Hepatocyte (in vitro differentiated cells): ENCODE data around the gene LUZP2. TPM values are rescaled to one million over a fixed set of nuclear protein-coding genes. Genes with fewer than 3 reads are reported as not detected.

Source experiments
- DNase-seq: peaks from one replicate; pipeline ENCODE4 v3.0.0-alpha.2; 2016; ENCODE audit warnings: low spot score
- H2AFZ ChIP-seq: fragments of 200-600 bp; sonication (generic); 2 replicates; pipeline ENCODE4 v1.6.0; 2016; ENCODE audit warnings: antibody characterized with exemption, mild to moderate bottlenecking
- H3K27ac ChIP-seq: fragments of 200-600 bp; sonication (generic); 2 replicates; pipeline ENCODE4 v1.5.1; 2016; ENCODE audit warnings: mild to moderate bottlenecking
- H3K27me3 ChIP-seq: fragments of 200-600 bp; sonication (generic); 2 replicates; pipeline ENCODE4 v1.6.1; 2016
- H3K36me3 ChIP-seq: fragments of 200-600 bp; sonication (generic); replicated peaks from 2 replicates; pipeline ENCODE4 v1.5.1; 2016; ENCODE audit warnings: low read depth; ENCODE audit not compliant: insufficient read depth
- H3K4me1 ChIP-seq: fragments of 200-600 bp; sonication (generic); 2 replicates; pipeline ENCODE4 v1.5.1; 2016; ENCODE audit warnings: mild to moderate bottlenecking, moderate library complexity; ENCODE audit not compliant: insufficient read depth
- H3K4me2 ChIP-seq: fragments of 200-600 bp; sonication (generic); 2 replicates; pipeline ENCODE4 v1.6.0; 2016
- H3K4me3 ChIP-seq: fragments of 200-600 bp; sonication (generic); 2 replicates; pipeline ENCODE4 v1.5.1; 2016; ENCODE audit warnings: mild to moderate bottlenecking
- H3K79me2 ChIP-seq: fragments of 200-600 bp; sonication (generic); 2 replicates; pipeline ENCODE4 v1.6.0; 2017; ENCODE audit warnings: mild to moderate bottlenecking
- H3K9me2 ChIP-seq: fragments of 200-600 bp; sonication (generic); replicated peaks from 2 replicates; pipeline ENCODE4 v1.6.0; 2017; ENCODE audit warnings: mild to moderate bottlenecking; ENCODE audit not compliant: insufficient read depth
- H3K9me3 ChIP-seq: fragments of 200-600 bp; sonication (generic); 2 replicates; pipeline ENCODE4 v1.5.1; 2016; ENCODE audit warnings: low read depth, mild to moderate bottlenecking
- H4K20me1 ChIP-seq: fragments of 200-600 bp; sonication (generic); 2 replicates; pipeline ENCODE4 v1.6.0; 2016; ENCODE audit warnings: mild to moderate bottlenecking; ENCODE audit not compliant: insufficient read depth, poor library complexity, severe bottlenecking
- EZH2 ChIP-seq: fragments of 200-600 bp; sonication (generic); IDR thresholded peaks from 2 replicates; pipeline ENCODE4 v1.6.1; 2016; ENCODE audit warnings: antibody characterized with exemption, mild to moderate bottlenecking, borderline replicate concordance
- EZH2phosphoT487 ChIP-seq: fragments of 200-600 bp; sonication (generic); IDR thresholded peaks from one replicate; pipeline ENCODE4 v1.6.1; 2018; ENCODE audit warnings: antibody characterized with exemption, mild to moderate bottlenecking, low read depth, moderate library complexity; ENCODE audit not compliant: unreplicated experiment, severe bottlenecking
- WGBS: methylation state at CpG from one replicate; pipeline ENCODE4 v1.1.6; 2016; ENCODE audit warnings: low lambda C conversion rate; ENCODE audit errors: missing lambda C conversion rate; 5-methylcytosine and 5-hydroxymethylcytosine counted together
- polyA plus RNA-seq: library from polyadenylated mRNA; unstranded; fragments of >200 nt; fragmentation: Nextera tagmentation; extraction: Ambion mirVana; gene quantifications from 2 replicates; pipeline ENCODE4 v1.2.1, GENCODE V29; 2016
- total RNA-seq: library from RNA; depleted of rRNA; stranded (reverse); fragments of >200 nt; gene quantifications from 2 replicates; pipeline ENCODE4 v1.2.3, GENCODE V29; 2014
- TF ChIP-seq, protein P1 (sequence below): fragments of 200-600 bp; sonication (generic); IDR thresholded peaks from 2 replicates; pipeline ENCODE4 v1.5.1; 2016; ENCODE audit warnings: antibody characterized with exemption, mild to moderate bottlenecking; ENCODE audit not compliant: poor library complexity

Gene LUZP2
- total and polyA plus RNA-seq, 2 experiments from 2014 or later: 2.2 to 7.9 TPM

DNA sequence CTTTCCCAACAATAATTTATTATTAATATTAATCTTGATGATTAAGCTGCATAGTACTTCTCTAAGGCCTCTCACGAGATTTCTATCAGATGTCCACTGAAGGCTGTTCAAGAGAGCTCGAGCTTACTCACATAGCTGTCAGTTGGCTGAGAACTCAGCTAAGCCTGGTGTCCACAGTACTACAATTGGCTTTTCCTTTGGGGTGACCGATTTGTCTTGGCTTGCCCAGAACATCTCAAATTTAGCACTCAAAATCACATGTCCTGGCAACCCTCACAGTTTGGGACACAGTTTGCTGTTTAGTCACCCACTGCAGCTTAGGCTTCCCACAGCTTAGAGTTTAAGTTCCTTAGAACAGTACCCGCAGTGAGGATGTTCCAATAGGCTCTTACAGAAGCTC lies 96.5 kb downstream of the LUZP2 start:
- Histone ChIP-seq H3K4me3 (no peak overlapping the region), H3K4me1 (no peaks in the 10 kb centered on the region), H3K79me2 (no peaks in the 10 kb centered on the region), H3K27me3 (no peaks in the 10 kb centered on the region), H2AFZ (no peak overlapping the region), H4K20me1 (no peaks in the 10 kb centered on the region), H3K36me3 (no peaks in the 10 kb centered on the region), H3K9me2 (no peaks in the 10 kb centered on the region), H3K4me2 (no peak overlapping the region), H3K9me3 (no peaks in the 10 kb centered on the region), H3K27ac (no peak overlapping the region)
- WGBS: 95% methylated on average over 4 of the region's 4 CpGs
- TF ChIP-seq, protein P1, sequence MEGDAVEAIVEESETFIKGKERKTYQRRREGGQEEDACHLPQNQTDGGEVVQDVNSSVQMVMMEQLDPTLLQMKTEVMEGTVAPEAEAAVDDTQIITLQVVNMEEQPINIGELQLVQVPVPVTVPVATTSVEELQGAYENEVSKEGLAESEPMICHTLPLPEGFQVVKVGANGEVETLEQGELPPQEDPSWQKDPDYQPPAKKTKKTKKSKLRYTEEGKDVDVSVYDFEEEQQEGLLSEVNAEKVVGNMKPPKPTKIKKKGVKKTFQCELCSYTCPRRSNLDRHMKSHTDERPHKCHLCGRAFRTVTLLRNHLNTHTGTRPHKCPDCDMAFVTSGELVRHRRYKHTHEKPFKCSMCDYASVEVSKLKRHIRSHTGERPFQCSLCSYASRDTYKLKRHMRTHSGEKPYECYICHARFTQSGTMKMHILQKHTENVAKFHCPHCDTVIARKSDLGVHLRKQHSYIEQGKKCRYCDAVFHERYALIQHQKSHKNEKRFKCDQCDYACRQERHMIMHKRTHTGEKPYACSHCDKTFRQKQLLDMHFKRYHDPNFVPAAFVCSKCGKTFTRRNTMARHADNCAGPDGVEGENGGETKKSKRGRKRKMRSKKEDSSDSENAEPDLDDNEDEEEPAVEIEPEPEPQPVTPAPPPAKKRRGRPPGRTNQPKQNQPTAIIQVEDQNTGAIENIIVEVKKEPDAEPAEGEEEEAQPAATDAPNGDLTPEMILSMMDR: no peak
- TF ChIP-seq EZH2 (no peak), EZH2phosphoT487 (no peak)
- no peak for DNase-seq

DNA sequence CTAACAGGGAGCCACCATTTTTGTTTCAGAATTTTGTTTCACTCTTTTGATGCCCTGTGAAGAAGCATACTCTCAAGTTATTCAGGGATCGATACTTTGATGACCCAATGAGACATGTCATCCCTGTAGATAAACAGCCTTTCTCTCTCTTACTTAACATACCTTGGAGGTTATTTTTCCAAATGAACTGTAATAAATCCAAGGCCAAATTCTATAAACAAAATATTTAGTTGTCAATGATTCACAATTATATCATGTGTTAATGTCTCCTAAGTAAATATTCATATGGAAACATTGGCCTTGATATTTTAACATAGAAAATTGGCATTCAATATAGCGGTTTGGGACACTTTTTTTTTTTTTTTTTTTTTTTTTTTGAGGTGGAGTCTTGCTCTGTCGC lies 97.5 kb downstream of the LUZP2 start:
- Histone ChIP-seq H3K4me3 (no peak overlapping the region), H3K4me2 (no peak overlapping the region), H3K27me3 (no peaks in the 10 kb centered on the region), H3K79me2 (no peaks in the 10 kb centered on the region), H3K9me2 (no peaks in the 10 kb centered on the region), H3K27ac (no peak overlapping the region), H3K36me3 (no peaks in the 10 kb centered on the region), H2AFZ (no peak overlapping the region), H3K9me3 (no peaks in the 10 kb centered on the region), H4K20me1 (no peaks in the 10 kb centered on the region), H3K4me1 (no peaks in the 10 kb centered on the region)
- 100% methylated on average over 3 of the region's 3 CpGs for WGBS
- DNase-seq: no peak
- TF ChIP-seq EZH2 (no peak), EZH2phosphoT487 (no peak)
- TF ChIP-seq, protein P1: no peak

DNA sequence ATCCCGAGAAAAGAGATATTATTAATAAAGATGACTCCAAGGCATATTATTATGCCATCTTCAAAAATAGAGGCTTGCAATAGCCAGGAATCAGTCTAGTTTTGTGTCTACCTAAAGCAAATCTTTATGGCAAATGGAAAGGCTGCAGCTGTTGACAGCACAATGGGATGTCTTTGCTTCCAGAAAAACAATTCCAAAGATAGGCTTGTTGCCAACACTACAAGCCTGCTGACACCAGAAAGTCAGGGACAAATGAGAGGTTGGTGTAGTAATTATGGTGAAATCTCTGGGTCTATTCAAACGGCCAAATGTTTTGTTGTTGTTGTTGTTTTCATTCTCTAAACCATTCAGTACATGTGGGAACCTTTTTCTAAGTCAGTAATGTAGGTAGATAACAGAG lies 101.8 kb downstream of the LUZP2 start:
- no peaks in the 10 kb centered on the region for H3K79me2 ChIP-seq
- H3K9me3 ChIP-seq: no peaks in the 10 kb centered on the region
- no peak overlapping the region for H2AFZ ChIP-seq
- H4K20me1 ChIP-seq: no peaks in the 10 kb centered on the region
- no peaks in the 10 kb centered on the region for H3K4me1 ChIP-seq
- TF ChIP-seq, protein P1: no peak
- TF ChIP-seq EZH2 (no peak), EZH2phosphoT487 (no peak)
- no peak for DNase-seq
- H3K4me3 ChIP-seq: no peak overlapping the region
- WGBS: 71% methylated on average over 2 of the region's 2 CpGs
- no peak overlapping the region for H3K4me2 ChIP-seq
- no peaks in the 10 kb centered on the region for H3K9me2 ChIP-seq
- H3K36me3 ChIP-seq: no peaks in the 10 kb centered on the region
- no peaks in the 10 kb centered on the region for H3K27me3 ChIP-seq
- H3K27ac ChIP-seq: no peak overlapping the region
